Lung microvascular endothelial cell (primary cell): ENCODE results near the gene GLIPR1L1. TPM values are rescaled to one million over a fixed set of nuclear protein-coding genes. Genes with fewer than 3 reads are reported as not detected.
"Not testable (repeated sequence)": the region's sequence is repeated elsewhere in the genome, so short reads cannot be mapped to it uniquely, and the experiment has no call there.

Experiments
- DNase-seq, 2 donors: peaks; one replicate each; pipeline versions ENCODE4 v3.0.0 to v3.0.0-alpha.2; 2010; ENCODE audit warnings: low read depth in 2 of 2
- total RNA-seq: library from RNA; depleted of rRNA; stranded (reverse); fragments of >200 nt; gene quantifications from 2 replicates; pipeline ENCODE4 v1.2.1, GENCODE V29; 2014

Gene GLIPR1L1
- total RNA-seq = not detected in 2 replicates

GRCh38 chr12:75334384-75335030 is at the start of gene GLIPR1L1:
TSS of gene GLIPR1L1 (plus strand) at chr12:75334670. CDS start at chr12:75334729, 59 bp downstream.
- peak; percentile 89 for DNase-seq

- DNase-seq = no peak
Measured at GRCh38 chr12:75288860-75289259, 45.6 kb upstream of the GLIPR1L1 start.

- DNase-seq = peak; percentile 8 to 28
Measured at GRCh38 chr12:75289753-75290152, 44.7 kb upstream of the GLIPR1L1 start.

- no peak for DNase-seq
Measured at GRCh38 chr12:75291014-75291413, 43.5 kb upstream of the GLIPR1L1 start.

- no peak for DNase-seq
Measured at GRCh38 chr12:75294336-75294735, 40.1 kb upstream of the GLIPR1L1 start.

GRCh38 chr12:75294797-75295196 is 39.7 kb upstream of the GLIPR1L1 start:
- no peak for DNase-seq

GRCh38 chr12:75302225-75302624 is 32.2 kb upstream of the GLIPR1L1 start:
- DNase-seq = no peak

- DNase-seq = no peak
Measured at GRCh38 chr12:75302781-75303180, 31.7 kb upstream of the GLIPR1L1 start.

GRCh38 chr12:75305412-75306332 is 28.8 kb upstream of the GLIPR1L1 start:
- DNase-seq = no peak

GRCh38 chr12:75308279-75308678 is 26.2 kb upstream of the GLIPR1L1 start:
- DNase-seq = no peak

- no peak for DNase-seq
Measured at GRCh38 chr12:75311369-75311768, 23.1 kb upstream of the GLIPR1L1 start.

GRCh38 chr12:75315518-75315917 is 19.0 kb upstream of the GLIPR1L1 start:
- no peak for DNase-seq

- no peak for DNase-seq
Measured at GRCh38 chr12:75317784-75318183, 16.7 kb upstream of the GLIPR1L1 start.

- DNase-seq = no peak
Measured at GRCh38 chr12:75322464-75322863, 12.0 kb upstream of the GLIPR1L1 start.

GRCh38 chr12:75323663-75324062 is 10.8 kb upstream of the GLIPR1L1 start:
- no peak for DNase-seq

GRCh38 chr12:75327642-75328041 is 6.8 kb upstream of the GLIPR1L1 start:
- no peak for DNase-seq

- peak; percentile 79 to 89 for DNase-seq
Measured at GRCh38 chr12:75329918-75330826, 4.3 kb upstream of the GLIPR1L1 start, which contains the start of gene CAPS2. TSS of gene CAPS2 (minus strand) at chr12:75330324. CDS start at chr12:75326498, 3,826 bp downstream.

GRCh38 chr12:75337905-75338304 is 3.4 kb downstream of the GLIPR1L1 start:
- no peak for DNase-seq

- DNase-seq = no peak
Measured at GRCh38 chr12:75341873-75342272, 7.4 kb downstream of the GLIPR1L1 start.

GRCh38 chr12:75345531-75345930 is 11.1 kb downstream of the GLIPR1L1 start:
- no peak for DNase-seq

- DNase-seq = not testable (repeated sequence)
Measured at GRCh38 chr12:75346215-75346614, 11.7 kb downstream of the GLIPR1L1 start.
